SK-N-MC (cell line): ENCODE measurements around the gene POU2F3.

Source experiments
- EZH2 ChIP-seq: fragments of 200-600 bp; sonication (generic); IDR thresholded peaks from one replicate; pipeline ENCODE4 v1.6.1; 2017; ENCODE audit warnings: antibody characterized with exemption
- POLR2AphosphoS5 ChIP-seq: IDR thresholded peaks from 2 replicates; pipeline ENCODE4 v1.6.1; 2012; ENCODE audit warnings: mild to moderate bottlenecking, low read depth, low read length, borderline replicate concordance

DNA sequence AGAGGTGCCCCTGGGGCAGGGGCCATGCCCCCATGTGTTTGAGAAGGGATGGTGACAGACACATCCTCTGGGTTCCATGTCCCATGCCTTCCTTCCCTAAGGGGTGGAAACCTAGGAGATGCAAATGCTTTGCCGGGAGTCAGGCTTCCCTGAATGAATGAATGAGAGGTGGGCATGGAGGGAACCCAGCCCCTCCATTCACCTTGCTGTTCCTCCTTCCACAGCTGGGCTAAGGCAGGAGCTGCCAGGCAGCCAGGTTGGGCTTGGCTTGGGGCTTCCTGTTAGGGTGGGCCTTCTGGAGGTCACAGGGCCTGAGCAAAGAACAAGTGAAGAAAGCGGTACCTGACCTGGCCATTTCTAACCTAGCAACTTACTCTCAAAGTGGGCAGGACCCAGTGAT, 926 bp downstream of the POU2F3 start:
- TF ChIP-seq POLR2AphosphoS5 (no peak), EZH2 (no peak)
